AG04450 (cell line): ENCODE data around the gene MLLT10. TPM values are rescaled to one million over a fixed set of nuclear protein-coding genes. Genes with fewer than 3 reads are reported as not detected.

ENCODE experiments used
- CTCF ChIA-PET: fragments of 300-600, 350-600 bp; formaldehyde crosslinking; extraction: SDS; loops from one replicate; lab custom pipeline; 2022; ENCODE audit warnings: antibody characterized with exemption, inconsistent platforms; lab: Charles Lee
- POLR2A ChIA-PET: fragments of 350-600 bp; formaldehyde crosslinking; extraction: SDS; loops from one replicate; lab custom pipeline; 2021; ENCODE audit warnings: antibody characterized with exemption, inconsistent platforms; lab: Yijun Ruan, JAX
- DNase-seq: peaks from one replicate; pipeline ENCODE4 v3.0.0-alpha.2; 2011; ENCODE audit warnings: low read depth, low spot score
- H3K27ac ChIP-seq: one replicate; pipeline ENCODE4 v1.5.1; 2012; ENCODE audit warnings: low read depth, low read length, control low read depth
- H3K27me3 ChIP-seq: one replicate; pipeline ENCODE4 v1.6.0; 2012; ENCODE audit warnings: low read length; ENCODE audit not compliant: control insufficient read depth, insufficient read depth
- H3K4me3 ChIP-seq: 2 replicates; pipeline ENCODE4 v1.5.1; 2011; ENCODE audit warnings: mild to moderate bottlenecking, low read depth, low read length, control low read depth
- H3K9me3 ChIP-seq: 2 replicates; pipeline ENCODE4 v1.5.1; 2012; ENCODE audit warnings: low read length; ENCODE audit not compliant: control insufficient read depth, insufficient read depth
- polyA plus RNA-seq: library from polyadenylated mRNA; depleted of rRNA; stranded (reverse); fragments of >200 nt; gene quantifications from 2 replicates; pipeline ENCODE4 v1.2.3, GENCODE V29; 2011
- TF ChIP-seq, protein P1 (sequence below): IDR thresholded peaks from 2 replicates; pipeline ENCODE4 v1.5.1; 2011; ENCODE audit warnings: low read depth, low read length, control low read depth, inconsistent platforms

Gene MLLT10
- polyA plus RNA-seq, 1 experiment: 41.0 TPM

- no peaks in the 10 kb centered on the region for H3K9me3 ChIP-seq
- no peaks in the 10 kb centered on the region for H3K27me3 ChIP-seq
- POLR2A ChIA-PET: no interaction called here
- CTCF ChIA-PET: no interaction called here
- H3K27ac ChIP-seq: no peak overlapping the region
- H3K4me3 ChIP-seq: no peak overlapping the region
- no peak for DNase-seq
- TF ChIP-seq, protein P1, sequence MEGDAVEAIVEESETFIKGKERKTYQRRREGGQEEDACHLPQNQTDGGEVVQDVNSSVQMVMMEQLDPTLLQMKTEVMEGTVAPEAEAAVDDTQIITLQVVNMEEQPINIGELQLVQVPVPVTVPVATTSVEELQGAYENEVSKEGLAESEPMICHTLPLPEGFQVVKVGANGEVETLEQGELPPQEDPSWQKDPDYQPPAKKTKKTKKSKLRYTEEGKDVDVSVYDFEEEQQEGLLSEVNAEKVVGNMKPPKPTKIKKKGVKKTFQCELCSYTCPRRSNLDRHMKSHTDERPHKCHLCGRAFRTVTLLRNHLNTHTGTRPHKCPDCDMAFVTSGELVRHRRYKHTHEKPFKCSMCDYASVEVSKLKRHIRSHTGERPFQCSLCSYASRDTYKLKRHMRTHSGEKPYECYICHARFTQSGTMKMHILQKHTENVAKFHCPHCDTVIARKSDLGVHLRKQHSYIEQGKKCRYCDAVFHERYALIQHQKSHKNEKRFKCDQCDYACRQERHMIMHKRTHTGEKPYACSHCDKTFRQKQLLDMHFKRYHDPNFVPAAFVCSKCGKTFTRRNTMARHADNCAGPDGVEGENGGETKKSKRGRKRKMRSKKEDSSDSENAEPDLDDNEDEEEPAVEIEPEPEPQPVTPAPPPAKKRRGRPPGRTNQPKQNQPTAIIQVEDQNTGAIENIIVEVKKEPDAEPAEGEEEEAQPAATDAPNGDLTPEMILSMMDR: no peak
Observed at GRCh38 chr10:21681156-21681555, 147.1 kb downstream of the MLLT10 start.

DNA sequence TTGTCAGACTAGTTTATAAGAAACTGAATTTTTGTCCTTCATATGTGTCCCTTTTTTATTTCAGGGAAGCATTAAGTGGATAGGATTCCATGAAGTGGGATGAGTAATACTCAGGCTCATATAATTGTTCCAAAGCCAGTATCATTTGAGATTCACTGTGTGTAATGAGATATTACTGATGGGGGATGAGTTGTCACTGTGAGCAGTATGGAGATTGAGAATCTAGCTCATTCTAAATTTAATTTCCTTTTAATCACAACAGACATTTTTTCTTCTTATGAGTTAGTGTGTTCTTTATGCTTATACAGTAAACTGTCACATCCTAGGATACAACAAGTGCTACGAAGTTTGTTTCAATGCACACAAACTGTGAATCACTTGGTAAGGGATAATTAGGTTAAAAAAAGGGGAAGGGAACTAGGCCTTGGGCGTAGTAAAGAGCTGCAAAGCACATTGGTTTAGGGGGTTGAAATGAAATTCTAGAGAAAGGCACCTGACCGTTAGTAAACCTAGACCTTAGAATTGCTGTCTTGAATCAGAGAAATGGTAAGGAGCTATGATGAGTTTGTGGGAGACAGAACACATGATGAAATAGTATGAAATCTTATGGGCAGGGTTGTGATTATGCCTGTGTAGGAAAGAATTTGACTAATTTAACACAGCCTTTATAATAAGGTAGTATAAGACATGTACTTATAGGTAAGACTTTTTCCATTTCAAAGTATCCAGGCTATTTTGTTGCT is 153.4 kb downstream of the MLLT10 start:
- TF ChIP-seq, protein P1: no peak
- CTCF ChIA-PET: interaction anchor here (1.0 to 1.3 kb wide), 2 partner anchors 12 to 44 kb away, joined by 3 to 4 read pairs; no protein-coding TSS in a partner anchor
- no peak for DNase-seq
- H3K27ac ChIP-seq: no peak overlapping the region
- H3K9me3 ChIP-seq: no peaks in the 10 kb centered on the region
- no peak overlapping the region for H3K4me3 ChIP-seq
- POLR2A ChIA-PET: no interaction called here
- H3K27me3 ChIP-seq: no peaks in the 10 kb centered on the region

DNA sequence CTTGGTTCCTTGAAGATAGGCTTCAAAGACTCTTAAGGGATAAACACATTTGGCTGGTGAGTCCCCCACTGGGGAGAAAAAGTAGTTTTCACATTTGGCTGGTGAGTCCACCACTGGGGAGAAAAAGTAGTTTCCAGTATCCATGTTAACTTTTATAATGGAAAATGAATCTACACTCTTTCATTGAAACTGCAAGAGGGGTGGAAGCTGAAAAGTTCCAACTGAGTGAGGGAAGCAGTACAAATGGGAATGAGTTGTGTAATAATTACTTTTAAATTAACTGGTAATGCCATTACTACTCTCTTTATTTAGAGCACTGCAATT is 153.9 kb downstream of the MLLT10 start:
- Histone ChIP-seq H3K27me3 (no peaks in the 10 kb centered on the region), H3K4me3 (no peak overlapping the region), H3K27ac (no peak overlapping the region), H3K9me3 (no peaks in the 10 kb centered on the region)
- TF ChIP-seq, protein P1: no peak
- POLR2A ChIA-PET: no interaction called here
- DNase-seq: no peak
- CTCF ChIA-PET: interaction anchor here (1.0 to 1.3 kb wide), 2 partner anchors 13 to 44 kb away, joined by 3 to 4 read pairs; no protein-coding TSS in a partner anchor

- H3K27ac ChIP-seq: no peak overlapping the region
- POLR2A ChIA-PET: no interaction called here
- CTCF ChIA-PET: no interaction called here
Observed at GRCh38 chr10:21688870-21689269, 154.8 kb downstream of the MLLT10 start.

GRCh38 chr10:21689881-21690280 is 155.8 kb downstream of the MLLT10 start:
- POLR2A ChIA-PET: interaction anchor here (0.7 kb wide), 1 partner anchor 31 kb away, joined by 4 read pairs; no protein-coding TSS in a partner anchor
- H3K27ac ChIP-seq: no peak overlapping the region
- H3K9me3 ChIP-seq: no peaks in the 10 kb centered on the region
- CTCF ChIA-PET: no interaction called here
- TF ChIP-seq, protein P1: no peak
- no peak overlapping the region for H3K4me3 ChIP-seq
- H3K27me3 ChIP-seq: no peaks in the 10 kb centered on the region
- no peak for DNase-seq

More at GRCh38 chr10:21688870-21689269, 154.8 kb downstream of the MLLT10 start:
- H3K27me3 ChIP-seq: no peaks in the 10 kb centered on the region
- H3K4me3 ChIP-seq: no peak overlapping the region
- TF ChIP-seq, protein P1: no peak
- no peaks in the 10 kb centered on the region for H3K9me3 ChIP-seq
- DNase-seq: no peak
